ENCODE results near the gene PTPRB.

Gene PTPRB

DNA sequence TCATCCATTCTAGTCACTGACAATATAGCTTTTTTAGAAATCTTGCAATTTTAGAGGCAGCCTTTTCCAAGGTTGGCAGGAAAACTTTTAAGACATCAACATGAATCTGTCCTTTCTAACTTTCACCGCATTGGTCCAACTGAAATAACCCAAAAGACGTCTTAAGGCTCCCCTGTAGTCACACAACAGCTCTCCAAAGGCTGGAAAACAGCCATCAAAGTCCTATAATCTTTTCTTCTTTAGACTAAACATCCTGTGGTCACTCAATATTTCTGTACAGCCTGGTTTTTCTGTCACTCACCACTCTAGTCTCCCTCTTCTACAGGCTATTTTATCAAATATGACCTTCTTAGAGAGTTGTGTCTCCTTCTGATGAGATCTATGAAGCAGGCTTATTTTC lies 4.5 kb upstream of the PTPRB start:
- no peak for DNase-seq

DNA sequence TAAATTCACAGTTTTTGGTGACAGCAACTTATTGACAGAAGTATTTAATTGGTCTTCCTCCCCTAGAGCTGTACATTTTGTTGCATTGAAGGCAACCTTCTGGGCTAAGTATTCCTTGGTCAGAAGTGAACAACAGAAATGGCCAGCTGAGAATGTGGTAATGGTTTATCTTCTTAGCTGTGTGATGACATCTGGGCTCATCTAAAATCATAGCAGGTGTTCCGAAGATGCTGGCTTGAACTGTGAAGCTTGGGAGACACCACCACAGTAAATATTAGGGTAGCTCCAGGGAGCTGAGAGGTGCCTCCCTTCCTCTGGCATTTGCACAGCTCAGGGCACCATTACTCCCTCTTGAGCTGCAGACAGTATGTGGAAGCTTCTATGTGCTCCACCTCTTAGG lies 3.7 kb upstream of the PTPRB start:
- DNase-seq = no peak

DNA sequence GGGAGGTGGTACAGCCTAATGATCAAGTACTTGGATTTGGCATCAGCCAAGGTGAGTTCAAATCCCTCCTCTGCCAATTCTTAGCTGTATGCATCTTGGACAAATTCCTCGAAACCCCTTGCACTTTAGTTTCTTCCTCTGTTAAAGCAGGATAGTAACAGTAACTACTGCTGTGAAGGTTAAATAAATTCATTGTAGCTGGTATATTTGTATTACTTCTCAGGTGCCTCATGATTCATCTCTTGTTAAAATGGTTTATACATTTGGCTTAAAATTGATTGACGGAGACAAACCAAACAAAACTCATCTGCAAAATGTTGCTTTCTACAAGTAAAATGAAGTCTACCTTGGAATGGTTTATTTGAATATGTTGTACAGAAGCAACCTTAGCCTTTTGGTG lies 2.3 kb upstream of the PTPRB start:
- DNase-seq = no peak

DNA sequence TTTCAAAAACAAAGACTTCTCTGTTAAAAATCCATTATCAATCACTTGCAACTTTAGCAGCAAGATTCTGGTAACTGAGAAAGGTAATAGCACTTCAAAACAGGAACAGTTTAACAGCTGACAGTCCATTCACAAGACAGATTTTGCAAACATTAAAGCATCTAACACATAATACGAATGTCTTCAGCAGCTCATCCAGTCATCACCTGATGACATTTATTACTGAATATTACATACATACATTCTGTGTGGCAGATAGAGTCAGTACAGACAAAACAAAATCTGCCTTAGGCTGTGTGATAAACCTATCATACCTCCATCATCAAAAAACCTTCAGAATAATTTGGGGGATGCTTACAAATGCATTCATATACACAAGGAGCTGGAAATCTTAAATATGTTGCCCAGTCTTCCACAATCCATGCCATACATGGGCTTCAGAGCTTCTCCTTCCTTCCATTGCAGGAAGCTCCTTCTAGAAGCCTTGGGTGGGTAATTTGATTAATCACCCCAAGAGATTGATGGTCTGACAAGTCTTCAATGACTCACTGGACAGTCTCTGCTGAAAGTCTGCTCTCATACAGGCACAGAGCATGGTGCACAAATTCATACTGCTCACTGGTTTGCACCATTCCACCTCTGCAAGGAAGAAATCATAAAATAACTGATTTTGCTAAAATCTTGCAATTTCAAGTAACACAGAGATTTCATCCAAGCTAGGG lies 1.6 kb upstream of the PTPRB start:
- DNase-seq = no peak

DNA sequence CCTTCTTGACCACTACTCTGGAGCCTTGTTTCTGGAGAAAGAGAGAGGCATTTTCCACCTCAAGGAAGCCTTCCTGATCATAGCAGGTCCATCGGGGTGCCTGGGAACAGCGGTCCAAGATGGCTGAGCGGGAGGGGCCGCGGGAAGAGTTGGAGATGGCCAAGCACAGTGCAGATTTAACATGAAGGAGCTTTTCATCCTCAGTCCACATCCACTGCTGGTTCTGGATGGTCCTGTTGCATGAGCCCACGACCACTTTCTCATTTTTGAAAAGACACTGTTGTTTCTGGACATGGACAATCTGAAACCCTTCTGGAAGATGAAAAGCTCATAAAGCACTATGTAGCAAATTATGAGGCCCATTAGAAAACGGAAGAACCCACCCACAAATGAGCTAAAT lies 1.5 kb downstream of the PTPRB start:
- DNase-seq = no peak

DNA sequence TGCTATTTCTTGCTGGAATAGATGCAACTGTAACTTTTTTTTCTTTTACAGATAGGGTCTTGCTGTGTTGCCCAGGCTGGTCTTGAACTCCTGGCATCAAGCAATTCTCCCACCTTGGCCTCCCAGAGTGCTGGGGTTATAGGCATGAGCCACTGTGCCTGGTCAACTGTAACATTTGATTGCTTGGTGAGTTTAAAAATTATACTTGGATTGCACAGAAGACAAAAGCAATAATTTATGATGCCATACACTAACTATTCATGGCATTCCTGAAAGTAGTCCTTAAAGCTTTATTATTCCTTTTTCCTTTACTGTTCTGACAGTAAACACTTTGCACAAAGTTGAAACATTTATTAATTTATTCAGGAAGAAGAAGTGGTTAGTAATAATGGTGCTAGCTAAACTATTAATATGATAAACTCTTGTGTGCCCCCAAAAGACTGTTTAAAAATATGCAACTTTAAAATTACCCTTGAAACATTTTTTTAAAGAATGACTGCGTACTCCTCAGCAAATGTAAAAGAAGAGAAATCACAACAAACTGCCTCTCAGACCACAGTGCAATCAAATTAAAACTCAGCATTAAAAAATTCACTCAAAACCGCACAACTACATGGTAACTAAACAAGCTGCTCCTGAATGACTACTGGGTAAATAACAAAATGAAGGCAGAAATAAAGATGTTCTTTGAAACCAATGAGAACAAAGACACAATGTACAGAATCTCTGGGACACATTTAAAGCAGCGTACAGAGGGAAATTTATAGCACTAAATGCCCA lies 8.3 kb downstream of the PTPRB start:
- no peak for DNase-seq

DNA sequence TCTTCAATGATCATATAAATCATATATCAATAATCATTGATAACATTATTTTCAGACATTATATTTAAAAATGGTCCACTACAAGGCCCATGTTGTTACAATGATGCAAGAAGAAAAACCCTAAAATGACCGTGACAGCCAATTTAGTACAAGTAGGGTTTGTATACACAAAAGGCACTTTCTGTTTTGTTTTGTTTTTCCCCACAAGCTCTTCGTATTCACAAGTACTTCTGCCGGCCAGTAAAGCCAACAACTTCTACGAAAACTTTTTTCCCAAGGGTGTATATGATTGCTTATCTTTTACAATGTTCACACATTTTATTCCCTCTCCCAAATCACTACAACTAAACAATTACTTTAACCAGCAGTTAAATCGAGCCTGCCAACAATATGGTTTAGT lies 9.6 kb downstream of the PTPRB start:
- DNase-seq = no peak

DNA sequence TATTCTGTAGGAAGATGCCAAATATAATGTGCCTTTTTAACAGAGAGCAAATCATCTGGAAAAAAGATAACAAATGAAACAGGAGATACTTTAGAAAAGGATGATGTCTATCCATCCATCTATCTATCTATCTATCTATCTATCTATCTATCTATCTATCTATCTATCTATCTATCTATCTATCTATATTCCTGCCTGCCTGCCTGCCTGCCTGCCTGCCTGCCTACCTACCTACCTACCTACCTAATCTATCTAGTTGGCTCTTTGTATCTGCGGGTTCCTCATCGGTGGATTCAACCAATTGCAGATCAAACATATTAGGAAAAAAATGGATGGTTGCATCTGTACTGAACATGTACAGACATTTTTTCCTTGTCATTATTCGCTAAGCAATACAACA lies 11.0 kb downstream of the PTPRB start:
- no peak for DNase-seq

DNA sequence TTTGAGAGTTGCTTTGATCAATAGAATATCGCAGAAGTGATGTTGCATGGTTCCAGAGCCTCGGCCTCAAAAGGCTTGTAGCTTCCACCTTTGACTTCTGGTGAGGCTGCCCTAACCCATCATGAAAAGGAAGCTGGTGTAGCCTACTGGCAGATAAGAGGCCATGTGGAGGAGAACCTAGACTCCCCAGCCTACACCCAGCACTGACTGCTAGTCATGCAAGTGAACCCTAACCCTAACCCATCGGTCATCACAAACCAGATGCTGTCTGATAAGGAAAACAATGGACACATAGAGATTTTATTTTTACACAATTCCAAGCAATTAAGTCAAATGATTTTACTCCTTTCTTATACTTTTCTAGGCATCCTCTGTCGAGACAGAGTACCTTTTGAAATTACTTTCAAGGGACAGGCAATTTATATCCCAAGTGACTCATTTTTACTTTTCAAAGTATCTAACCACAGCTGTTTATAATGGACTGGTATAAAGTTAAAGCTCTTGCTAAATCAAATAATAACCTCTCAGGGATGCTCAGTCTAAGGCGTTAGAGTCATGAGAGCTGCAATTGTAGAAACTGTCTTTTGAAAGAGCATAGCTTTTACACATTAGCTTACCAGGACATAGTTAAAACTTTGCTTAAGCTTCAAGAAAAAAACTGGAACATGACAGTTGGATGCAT lies 17.6 kb downstream of the PTPRB start:
- no peak for DNase-seq

DNA sequence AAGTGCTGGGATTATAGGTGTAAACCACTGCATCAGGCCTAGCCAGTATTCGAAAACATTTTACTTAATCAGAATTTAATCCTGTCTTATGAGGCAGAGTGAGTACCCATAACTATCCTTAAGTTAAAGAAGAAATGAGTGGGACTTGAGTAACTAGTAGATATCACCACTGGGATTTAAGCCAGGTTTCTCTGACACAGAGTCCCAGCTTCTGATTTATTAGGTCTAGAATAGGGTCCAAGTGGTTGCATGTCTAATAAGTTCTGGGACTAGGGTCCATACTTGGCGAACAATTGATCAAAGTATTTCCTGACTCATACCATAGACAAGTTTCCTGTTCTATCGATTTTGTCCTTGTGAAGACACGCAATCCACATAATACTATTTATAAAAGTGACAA lies 18.9 kb downstream of the PTPRB start:
- DNase-seq = no peak

DNA sequence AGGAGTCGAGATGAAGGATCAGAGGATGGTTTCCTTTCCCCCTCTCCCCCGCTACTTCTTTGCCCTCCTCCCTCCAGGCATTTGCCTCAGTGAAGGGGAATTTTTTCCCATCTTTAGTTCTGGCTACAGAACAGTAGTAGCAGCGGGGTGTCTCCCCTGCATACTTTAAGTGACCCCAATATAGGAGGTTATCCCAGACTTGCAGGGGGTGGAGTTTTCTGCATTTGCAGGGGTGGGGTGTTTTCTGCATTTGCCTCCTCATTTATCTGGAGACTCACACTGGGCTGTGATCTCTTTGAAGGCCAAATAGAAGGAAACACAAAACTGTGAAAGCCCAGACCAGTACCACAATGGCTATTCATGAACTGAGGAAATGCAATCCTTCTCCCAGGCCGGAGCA lies 19.8 kb downstream of the PTPRB start:
- no peak for DNase-seq

DNA sequence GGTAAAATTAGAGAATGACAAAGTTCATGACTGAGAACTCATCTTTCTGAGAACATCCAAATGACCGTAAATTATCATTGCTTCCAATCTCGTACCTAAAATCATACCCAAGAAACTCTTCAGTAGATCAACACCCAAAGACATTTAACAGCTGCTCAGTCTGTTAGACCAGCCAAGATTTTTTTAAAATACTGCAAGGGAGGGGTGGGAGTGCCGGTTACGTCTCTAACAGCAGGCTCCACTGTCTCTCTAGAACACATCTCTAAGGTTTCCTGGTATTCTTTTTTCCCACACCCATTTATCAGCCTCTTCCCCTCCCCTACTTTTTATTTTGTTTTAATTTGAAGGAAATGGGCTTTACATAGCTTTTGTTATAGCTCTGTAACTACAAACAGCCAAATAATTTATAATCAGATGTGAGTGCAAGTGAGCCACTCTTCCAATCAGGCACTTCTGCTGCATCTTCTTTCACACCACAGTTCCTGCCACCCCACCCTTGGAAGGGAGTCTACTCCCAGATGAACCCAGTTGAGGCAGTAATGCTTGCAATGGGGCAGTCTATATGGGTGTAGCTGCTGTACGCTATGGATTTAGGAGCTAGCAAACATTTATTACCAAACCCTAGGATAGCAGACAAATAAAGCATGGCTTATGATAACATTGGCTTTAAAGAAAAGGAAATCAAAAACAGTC lies 21.9 kb downstream of the PTPRB start:
- DNase-seq = no peak

DNA sequence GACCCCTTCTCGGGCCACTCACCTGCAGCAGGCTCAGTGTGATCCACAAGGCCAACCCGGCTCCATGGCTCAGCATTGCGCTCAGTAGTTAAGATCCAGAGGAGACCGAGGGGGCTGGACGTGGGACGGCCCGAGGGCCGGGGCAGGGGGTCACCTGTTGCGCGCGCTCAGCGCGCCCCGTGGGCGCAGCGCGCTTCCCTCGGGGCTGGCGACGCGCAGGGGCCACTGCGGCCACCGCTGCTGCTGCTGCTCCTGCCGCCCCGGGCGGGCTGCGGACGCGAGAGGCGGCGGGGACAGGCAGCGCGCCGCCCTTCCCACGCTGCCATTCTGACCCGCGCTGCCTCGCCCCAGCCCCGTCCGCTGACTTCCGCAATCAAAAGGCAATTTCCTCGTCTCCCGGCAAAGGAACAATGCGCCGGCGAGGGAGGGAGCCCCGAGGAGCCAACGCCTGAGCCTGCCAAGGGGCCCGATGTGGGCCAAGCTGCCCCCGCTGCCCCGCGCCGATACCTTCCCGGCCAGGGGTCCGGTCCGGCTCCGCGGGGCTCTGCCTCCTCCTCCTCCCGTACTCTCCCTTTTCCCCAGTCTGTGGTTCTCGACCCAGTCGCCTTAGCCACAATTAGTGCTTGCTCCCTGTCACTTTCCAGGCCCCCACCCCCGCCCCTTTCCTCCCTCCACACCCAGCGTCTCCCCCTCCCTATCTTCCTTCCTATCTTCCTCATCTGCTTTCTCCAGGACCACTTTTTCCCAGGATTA lies 27.3 kb downstream of the PTPRB start:
- no peak for DNase-seq

DNA sequence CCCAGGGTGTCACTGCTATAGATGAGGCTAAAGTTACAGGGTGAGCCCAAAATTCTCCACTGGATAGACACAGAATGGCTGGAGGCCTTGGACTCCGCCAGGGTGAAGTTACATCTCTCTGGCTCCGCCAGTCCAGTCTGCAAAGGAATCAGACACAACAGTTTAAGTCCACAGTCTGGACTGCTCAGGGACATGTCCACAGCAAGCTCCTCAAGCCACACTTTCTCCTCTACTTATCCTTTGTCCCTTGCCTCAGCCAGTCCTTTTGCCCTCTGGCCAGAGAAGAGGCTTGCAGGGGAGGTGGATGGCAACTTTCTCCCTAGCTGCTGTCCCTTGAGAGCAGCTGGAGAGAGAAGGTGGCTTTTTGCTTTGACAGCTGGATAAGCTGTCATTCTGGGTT lies 28.0 kb downstream of the PTPRB start:
- DNase-seq = no peak

DNA sequence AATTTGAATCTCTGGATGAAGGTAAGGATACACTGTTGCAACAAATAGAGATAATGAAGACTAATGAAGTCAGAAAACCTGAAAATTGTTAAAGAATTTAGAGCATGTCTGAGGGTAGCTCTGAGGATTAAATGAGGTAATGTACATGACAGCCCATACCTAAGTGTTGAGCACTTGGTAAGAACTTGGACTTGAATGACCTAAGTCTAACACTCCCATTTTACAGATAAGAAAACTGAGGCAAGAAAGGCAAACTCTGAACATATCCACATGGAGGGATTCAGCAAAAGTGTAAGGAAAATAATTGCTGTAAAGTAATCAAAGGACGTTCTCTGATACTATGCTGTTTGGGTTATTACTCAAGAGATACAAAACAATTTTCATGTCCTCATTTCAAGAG lies 29.0 kb downstream of the PTPRB start:
- no peak for DNase-seq

DNA sequence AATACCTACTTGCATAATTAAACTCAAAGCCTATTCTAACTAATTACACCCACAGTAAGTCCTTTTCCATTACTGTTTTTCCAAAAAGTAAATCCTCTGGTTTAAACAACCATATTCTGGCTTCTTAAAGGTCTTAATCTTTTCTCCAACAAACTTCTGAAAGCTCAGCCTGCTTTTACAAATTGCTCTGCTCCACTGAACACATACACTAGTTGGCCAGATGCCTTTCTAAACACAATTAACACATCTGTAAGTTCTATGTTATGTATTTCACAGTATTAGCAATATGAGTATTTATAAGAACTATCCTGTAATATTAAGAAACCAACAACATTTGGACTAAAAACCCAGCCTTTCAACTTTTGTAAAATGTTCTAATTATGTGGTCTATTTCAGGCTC lies 30.1 kb downstream of the PTPRB start:
- no peak for DNase-seq

DNA sequence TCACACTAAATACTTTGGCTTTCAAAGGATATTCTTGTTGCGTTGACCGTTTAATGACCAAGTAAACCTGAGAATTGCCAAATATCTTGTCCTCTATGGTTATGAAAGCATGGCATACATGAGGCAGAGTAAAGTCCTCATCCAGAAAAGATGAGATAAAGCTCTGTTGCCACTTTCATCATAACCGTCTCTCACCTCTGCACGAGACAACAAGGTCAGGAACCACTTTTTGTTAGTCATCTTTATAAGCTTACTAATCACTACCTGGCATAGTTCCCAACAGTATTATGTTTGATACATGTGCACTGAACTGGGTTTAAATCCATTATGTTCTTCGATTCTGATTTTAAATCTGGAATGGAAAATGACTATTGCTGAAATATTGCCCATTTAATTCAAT lies 31.3 kb downstream of the PTPRB start:
- DNase-seq = no peak

DNA sequence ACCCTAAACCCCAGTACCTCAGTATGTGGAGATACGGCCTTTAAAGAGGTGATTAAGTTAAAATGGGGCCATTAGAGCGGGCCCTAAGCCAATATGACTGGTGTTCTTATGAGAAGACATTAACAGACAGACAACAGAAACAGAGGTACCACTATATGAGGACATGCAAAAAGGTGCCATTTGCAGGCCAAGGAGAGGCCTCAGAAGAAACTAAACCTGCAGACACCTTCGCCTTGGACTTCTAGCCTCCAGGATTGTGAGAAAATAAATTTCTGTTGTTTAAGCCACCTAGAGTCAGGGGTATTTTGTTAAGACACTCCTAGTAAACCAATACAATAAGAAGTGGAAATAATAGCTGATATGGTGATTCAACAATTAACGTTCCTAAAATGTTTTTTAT lies 32.6 kb downstream of the PTPRB start:
- no peak for DNase-seq

DNA sequence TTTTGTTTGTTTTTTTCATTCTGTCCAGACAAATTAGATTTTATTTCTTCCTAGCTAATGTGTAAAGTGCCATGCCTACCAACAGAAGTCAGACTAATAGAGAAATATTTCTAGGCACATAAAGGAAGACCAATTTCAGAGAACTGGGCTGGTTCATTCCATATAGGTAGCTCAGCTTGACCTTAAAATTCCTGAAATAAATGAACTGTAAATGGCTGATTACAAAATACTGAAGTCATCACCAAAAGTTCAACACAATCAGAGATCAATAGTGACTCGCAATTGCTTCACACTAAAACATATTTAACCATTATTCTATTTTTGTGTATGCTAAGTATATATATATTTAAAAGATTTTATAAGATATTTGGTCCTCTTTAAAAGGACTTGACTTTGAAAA lies 34.2 kb downstream of the PTPRB start:
- no peak for DNase-seq

DNA sequence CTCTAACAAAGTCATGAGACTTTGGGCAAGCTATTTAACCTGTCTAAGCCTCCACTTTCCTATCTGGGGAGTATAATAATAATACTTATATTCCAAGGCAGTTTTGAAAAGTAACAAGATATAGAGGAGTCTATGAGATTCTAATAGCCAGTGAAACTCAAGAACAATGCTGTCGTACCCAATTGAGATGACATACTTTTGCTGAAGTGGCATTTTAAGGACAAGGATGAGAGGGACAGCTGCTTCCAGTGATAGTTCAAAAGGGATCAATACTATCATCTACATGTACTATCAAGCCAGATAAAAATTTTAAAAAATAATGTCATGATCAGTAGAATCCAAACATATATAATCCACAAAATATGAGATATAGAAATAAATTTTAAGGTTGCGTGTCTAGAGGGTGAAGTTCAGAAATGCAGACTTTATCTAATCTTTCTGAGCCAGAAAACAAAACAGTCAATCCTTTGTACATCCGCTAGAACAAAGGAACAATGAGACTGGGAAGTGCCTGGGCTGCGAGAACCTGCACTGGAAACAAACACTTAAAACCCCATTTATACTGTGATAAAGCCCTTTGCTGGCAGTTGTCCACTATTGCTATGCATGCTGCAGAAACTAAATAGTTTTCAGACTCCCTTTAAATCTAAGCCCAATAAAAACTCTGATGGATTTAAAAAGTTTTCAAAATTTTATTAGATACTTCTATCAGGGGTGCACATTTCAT lies 38.6 kb downstream of the PTPRB start:
- DNase-seq = no peak

DNA sequence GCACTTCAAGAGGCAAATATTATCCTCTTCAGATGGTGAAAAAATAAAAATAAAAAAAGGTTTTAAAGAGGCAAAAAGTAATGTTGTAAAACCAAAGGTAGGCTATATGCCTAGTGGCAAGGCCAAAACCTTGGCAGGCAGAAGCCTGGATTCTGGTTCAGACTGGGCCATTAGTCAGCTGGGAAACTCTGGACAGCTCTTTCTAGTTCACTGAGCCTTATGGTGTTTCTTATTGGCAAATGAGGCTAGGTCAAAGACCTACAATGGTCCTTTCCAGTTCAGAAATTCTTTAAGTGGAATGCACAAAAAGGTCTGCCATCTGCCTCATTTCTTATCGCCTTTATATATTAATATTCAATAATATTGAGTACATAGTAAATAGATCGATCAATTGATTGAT lies 44.6 kb downstream of the PTPRB start:
- no peak for DNase-seq

DNA sequence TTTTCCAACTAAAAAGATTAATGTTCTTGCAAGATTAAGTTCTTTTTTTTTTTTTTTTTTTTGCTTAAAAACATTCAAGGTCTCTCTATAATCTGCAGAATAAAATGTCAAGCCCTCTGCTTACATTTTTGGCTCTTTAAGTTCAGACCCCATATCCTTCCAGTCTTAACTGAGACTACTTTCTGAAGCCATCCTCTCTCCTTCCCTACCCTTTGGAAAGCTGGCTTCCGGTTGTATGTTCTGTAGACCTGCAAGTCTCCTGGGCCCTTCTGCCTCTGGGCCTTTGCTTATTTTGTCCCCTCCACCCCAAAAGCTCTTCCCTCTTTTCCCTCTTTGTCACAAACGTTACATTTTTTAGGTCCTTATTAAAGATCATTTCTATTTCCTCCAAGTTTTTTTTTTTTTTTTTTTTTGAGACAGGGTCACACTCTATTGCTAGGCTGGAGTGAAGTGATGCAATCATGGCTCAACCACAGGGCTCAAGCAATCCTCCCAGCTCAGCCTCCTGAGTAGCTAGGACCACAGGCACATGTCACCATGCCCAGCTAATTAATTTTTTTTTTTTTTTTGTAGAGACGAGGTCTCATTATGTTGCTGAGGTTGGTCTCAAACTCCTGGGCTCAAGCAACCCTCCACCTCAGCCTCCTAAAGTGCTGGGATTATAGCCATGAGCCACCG lies 46.5 kb downstream of the PTPRB start:
- DNase-seq = no peak
